ENCODE data around the gene GTF2H4. TPM values are rescaled to one million over a fixed set of nuclear protein-coding genes. Genes with fewer than 3 reads are reported as not detected.
"Not testable (repeated sequence)": the region's sequence is repeated elsewhere in the genome, so short reads cannot be mapped to it uniquely, and the experiment has no call there.

The GTF2H4 gene
- total RNA-seq, 1 donor from 2014 or later, result 23.9 TPM

DNA sequence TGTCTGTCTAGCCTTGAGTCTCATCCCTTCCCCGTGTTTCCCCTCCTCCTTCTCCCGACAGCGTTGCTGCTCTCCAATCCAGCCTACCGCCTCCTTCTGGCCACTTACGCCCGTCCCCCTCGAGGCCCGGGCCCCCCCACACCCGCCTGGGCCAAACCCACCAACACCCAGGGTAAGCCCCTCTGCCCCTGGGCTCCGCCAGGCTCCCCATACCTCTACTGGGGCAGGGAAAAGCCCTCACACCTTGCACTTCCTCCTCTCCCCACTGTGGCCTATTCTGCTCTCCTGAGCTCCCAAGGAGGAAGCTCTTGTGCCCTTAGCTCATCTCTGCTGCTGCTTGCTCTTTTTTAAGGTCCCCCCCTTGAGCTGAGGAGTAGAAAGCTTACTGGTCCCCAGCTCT, 12.7 kb upstream of the GTF2H4 start:
- ATAC-seq, result no peak

- ATAC-seq, result no peak
These were observed 11.5 kb upstream of the GTF2H4 start for GRCh38 chr6:30896541-30896940.

DNA sequence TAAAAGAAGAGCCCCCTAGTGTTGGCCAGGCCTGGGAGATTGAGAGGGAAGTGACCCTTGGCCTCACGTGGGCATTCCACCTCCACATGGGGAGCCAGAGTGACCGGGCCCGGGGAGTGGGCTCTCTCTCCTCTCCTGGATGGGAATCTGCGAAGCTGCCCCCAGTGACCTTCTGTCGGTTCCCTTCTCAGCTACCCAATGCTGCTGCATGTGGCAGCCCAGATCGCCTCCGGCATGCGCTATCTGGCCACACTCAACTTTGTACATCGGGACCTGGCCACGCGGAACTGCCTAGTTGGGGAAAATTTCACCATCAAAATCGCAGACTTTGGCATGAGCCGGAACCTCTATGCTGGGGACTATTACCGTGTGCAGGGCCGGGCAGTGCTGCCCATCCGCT, 10.1 kb upstream of the GTF2H4 start:
- ATAC-seq, result no peak

DNA sequence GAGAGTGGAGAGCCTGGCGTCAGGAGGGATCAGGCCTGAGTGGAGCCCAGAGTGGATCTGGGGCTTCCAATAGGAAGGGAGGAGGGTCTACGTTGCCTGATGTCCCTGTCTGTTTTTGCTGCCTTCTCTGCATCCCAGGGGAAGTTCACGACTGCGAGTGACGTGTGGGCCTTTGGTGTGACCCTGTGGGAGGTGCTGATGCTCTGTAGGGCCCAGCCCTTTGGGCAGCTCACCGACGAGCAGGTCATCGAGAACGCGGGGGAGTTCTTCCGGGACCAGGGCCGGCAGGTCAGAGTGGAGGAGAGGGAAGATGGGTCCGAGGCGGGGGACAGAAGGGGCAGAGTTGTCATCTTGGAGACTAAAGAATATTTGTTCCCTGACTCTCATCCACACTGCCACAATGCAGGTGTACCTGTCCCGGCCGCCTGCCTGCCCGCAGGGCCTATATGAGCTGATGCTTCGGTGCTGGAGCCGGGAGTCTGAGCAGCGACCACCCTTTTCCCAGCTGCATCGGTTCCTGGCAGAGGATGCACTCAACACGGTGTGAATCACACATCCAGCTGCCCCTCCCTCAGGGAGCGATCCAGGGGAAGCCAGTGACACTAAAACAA, 9.2 kb upstream of the GTF2H4 start:
- no peak for ATAC-seq

- no peak for ATAC-seq
These were observed 7.1 kb upstream of the GTF2H4 start for GRCh38 chr6:30900863-30901417.

DNA sequence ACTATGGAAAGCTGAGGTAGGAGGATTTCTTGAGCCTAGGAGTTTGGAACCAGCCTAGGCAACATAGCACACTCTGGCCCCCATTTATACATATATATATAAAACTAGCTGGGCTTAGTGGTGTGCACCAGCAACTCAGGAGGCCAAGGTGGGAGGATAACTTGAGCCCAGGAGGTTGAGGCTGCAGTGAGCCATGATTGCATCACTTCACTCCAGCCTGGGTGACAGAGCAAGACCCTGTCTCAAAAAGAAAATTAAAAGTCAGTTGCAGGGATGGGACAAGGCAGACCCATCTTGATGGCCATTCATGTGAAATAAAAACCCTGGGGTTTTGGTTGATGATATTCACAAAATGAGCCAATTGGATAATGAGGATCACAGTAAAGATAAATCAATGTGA, 6.6 kb upstream of the GTF2H4 start:
- ATAC-seq, result no peak

DNA sequence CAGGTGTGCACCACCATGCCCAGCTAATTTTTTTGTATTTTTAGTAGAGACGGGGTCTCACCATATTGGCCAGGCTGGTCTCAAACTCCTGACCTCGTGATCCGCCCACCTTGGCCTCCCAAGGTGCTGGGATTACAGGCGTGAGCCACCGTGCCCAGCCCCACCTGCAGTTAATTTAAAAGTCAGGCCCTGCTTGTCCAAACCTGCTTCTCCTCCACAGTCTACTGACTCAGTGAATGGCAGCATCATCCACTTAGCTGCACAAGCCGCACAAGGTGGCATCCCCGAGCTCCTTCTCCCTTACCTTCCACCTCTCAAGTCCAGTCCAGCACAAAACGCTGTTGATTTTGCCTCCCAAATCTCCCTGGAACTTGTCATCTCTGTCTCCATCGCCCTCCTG, 5.8 kb upstream of the GTF2H4 start:
- peak; percentile 79 for ATAC-seq

DNA sequence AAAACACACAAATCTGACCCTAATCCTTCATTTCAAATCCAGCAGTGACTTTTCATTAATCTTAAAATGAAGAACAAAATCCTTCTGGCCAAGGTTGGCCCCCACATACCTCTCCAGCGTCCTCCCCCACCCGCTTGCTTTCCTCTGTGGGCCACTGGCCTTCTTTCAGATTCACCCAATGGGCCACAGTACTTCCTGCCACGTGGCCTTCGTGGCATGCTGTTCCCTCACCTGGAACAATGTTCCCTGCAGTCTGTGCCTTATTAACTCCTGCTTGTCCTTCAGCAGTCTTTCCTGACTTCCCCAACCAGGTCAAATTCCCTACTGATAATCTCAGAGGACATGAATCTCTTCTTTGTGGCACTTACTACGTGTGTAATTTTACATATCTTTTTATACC, 5.3 kb upstream of the GTF2H4 start:
- ATAC-seq, result no peak

- no peak for ATAC-seq
These were observed 4.8 kb upstream of the GTF2H4 start for GRCh38 chr6:30903236-30903635.

GRCh38 chr6:30907290-30907757, 683 bp upstream of the GTF2H4 start:
- ATAC-seq, result not testable (repeated sequence)

DNA sequence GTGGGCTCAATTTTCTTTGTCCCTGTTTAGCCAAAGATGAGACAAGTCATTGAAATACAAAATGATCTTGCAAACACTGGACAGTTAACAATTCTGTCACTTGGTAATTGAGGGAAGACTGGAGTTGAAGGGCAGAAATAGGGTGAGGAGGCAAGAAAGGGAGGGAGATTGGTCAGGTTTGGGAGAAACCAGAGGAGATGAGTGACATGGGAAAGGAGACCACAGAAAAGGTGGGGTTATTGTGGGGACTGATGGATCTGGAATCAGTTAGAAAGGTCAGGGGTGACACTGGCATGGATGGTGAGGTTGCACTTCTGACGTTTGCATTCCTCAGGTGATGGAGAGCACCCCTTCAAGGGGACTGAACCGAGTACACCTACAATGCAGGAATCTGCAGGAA, 693 bp downstream of the GTF2H4 start:
- ATAC-seq, result no peak

DNA sequence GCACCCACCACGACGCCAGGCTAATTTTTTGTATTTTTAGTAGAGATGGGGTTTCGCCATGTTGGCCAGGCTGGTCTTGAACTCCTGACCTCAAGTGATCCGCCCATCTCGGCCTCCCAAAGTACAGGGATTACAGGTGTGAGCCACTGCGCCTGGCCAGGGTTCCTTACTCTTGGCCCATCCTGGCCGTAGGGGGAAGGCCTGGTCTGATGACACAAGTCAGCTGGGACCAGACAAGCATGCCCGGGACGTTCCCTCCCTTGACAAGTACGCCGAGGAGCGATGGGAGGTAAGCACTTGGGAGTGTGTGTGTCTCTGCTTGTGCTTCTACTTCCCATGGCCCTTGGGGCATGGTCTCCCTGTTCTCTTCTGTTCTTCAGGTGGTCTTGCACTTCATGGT, 2.5 kb downstream of the GTF2H4 start:
- ATAC-seq, result not testable (repeated sequence)

DNA sequence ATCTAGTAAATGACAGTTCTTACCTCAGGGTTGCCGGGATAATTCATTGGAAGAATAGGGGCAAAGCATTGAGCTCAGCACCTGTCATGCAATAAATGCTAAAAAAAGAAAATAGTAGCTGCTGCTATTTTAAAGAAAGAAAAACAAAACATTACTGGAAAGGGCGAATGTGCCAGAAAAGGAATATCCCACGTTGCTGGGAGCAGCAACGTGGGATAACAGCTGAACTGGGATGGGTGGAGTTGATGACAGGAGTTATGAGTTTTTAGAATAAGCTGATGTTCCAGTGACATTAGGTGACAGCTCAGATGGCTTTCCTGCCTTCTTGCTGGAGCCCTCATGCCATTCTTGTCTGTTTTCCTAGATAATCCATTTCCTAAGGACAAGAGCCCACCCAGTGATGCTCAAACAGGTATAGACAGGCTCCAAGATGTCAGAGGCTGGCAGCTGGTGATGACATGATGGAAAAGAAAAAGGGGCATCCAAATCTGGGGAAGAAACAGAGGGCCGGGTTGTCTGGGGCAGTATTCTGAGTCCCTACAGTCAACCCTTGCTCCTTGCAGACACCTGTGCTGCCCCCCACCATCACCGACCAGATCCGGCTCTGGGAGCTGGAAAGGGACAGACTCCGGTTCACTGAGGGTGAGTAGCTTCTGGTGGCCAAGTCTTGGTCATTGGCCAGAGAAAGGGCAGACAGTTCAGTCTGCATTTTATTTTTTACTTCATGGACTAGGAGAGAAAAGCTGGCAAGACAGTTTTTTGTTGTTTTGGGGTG, 4.9 kb downstream of the GTF2H4 start:
- no peak for ATAC-seq

DNA sequence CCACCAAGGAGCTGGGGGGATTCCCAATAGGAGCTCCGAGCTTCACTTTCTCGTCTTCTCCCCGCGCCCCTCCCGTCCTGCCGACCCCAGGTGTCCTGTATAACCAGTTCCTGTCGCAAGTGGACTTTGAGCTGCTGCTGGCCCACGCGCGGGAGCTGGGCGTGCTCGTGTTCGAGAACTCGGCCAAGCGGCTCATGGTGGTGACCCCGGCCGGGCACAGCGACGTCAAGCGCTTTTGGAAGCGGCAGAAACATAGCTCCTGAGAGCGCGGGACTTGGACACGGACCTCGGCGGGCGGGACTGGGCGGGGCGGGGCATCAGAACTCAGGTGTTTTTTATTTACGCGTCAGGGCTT, 5.7 kb downstream of the GTF2H4 start:
- ATAC-seq, result no peak

GRCh38 chr6:30914076-30914853, 6.3 kb downstream of the GTF2H4 start, which contains the start of gene VARS2:
Gene VARS2 (plus strand): TSS chr6:30914238. CDS start chr6:30914837, 599 bp downstream.
- ATAC-seq, result peak; percentile 94

- no peak for ATAC-seq
These were observed 7.0 kb downstream of the GTF2H4 start for GRCh38 chr6:30914854-30915590.

GRCh38 chr6:30915591-30915946, 7.6 kb downstream of the GTF2H4 start:
- ATAC-seq, result peak; percentile 16

DNA sequence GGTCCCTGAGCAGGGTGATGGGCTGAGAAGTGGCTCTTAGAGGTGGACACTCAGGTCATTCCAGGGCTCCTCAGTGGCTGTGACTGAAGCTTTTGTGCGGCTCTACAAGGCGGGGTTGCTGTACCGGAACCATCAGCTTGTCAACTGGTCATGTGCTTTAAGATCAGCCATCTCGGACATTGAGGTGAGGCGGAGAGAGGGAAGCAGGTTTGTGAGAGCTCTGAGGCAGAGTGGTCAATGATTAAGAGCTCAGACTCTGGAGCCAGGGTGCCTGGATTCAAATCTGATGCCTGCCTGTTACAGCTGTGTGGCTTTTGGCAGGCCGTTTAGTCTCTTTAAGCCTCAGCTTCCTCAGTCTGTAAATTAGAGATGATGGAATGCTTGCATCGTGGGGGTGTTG, 9.0 kb downstream of the GTF2H4 start:
- ATAC-seq, result no peak

DNA sequence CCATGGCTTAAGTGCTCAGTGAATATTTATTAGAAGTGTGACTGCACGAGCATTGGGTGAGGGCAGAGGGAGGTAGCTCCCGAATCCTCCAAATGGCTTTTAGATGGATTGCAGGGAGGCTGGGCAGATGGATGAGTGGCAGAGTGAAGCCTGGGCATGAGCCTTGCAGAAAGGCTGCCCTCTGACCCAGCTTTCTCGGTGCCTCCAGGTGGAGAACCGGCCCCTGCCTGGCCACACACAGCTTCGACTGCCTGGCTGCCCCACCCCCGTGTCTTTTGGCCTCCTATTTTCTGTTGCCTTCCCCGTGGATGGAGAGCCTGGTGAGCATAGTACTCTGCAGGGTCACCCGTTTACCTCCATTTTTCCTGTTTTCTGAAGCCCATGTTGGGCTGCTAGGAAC, 9.5 kb downstream of the GTF2H4 start:
- no peak for ATAC-seq

DNA sequence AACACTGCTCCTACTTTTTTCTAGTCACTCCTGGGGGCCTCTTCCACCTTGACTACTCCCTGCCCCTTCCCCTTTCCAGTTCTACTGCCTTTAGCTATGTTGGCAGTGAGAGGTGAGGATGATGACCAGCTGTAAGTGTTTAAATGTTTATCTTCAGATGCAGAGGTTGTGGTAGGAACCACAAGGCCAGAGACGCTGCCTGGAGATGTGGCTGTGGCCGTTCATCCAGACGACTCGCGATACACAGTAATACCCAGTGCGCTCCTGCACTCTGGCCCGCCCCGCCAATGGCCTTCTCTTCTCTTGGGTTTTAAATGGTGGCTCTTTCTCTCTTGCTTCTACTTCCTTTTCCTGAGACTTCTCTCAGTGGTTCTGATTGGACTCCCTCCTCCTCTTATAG, 10.7 kb downstream of the GTF2H4 start:
- ATAC-seq, result no peak

DNA sequence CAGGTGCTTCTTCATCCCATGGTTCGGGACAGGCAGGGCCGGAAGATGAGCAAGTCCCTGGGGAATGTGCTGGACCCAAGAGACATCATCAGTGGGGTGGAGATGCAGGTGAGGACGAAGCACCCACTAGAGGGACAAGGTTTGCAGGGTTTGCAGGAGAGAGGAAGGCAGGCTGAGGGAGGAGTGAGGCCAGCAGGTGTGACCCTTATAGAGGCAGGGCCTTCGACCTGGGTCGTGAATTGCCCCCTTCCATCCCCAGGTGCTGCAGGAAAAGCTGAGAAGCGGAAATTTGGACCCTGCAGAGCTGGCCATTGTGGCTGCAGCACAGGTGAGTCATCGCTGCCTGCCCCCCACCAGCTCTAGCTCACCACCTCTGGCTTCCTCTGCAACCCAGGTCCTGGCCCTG, 14.4 kb downstream of the GTF2H4 start:
- ATAC-seq, result no peak

DNA sequence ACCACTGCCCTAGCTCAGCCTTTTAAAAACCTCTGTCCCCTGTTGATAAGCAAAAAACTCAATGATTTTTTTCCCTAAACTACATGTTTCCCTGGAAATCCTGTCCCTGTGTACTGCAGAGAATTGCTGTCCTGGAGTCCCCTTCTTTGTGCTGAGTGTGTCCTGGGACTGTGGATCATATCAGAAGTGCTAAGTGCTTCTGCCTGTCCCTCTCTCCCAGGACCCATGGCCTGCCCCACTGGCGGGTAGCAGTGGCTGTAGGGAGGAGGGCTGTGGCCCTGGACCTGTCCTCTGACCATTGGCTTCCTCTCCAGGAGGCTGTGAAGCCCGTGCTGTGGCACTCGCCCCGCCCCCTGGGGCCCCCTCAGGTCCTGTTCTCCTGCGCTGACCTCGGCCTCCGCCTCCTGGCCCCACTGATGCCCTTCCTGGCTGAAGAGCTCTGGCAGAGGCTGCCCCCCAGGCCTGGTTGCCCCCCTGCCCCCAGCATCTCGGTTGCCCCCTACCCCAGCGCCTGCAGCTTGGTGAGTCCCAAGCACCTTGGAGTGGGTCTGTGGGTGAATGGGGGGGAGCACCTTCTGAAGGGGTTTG, 16.1 kb downstream of the GTF2H4 start:
- ATAC-seq, result not testable (repeated sequence)
